Calu3 (cell line): Measurements from ENCODE around the gene PARD6B. TPM values are rescaled to one million over a fixed set of nuclear protein-coding genes. Genes with fewer than 3 reads are reported as not detected.
"Not testable (repeated sequence)": the region's sequence is repeated elsewhere in the genome, so short reads cannot be mapped to it uniquely, and the experiment has no call there.

ENCODE experiments used
- BruUV-seq: library from RNA; stranded (reverse); fragments of 400-500 nt; replicated peaks from 2 replicates; lab custom pipeline; 2021; lab: Mats Ljungman, UMichigan
- CTCF ChIA-PET: fragments of 300-600 bp; sonication (Branson Sonifier 250); formaldehyde crosslinking; loops from one replicate; lab custom pipeline; 2022; ENCODE audit warnings: antibody characterized with exemption; lab: Charles Lee
- DNase-seq: peaks from one replicate; pipeline ENCODE4 v3.0.0; 2022
- H3K27ac Mint-ChIP-seq: one replicate; pipeline ENCODE4 v1.8.0; 2022; ENCODE audit warnings: mixed read lengths; ENCODE audit not compliant: unreplicated experiment
- H3K27me3 Mint-ChIP-seq: one replicate; pipeline ENCODE4 v1.8.0; 2022; ENCODE audit warnings: mixed read lengths; ENCODE audit not compliant: unreplicated experiment
- H3K36me3 Mint-ChIP-seq: one replicate; pipeline ENCODE4 v1.8.0; 2022; ENCODE audit warnings: mild to moderate bottlenecking, moderate library complexity, mixed read lengths; ENCODE audit not compliant: insufficient read depth, unreplicated experiment
- H3K4me1 Mint-ChIP-seq: one replicate; pipeline ENCODE4 v1.8.0; 2022; ENCODE audit warnings: mild to moderate bottlenecking, low read depth, mixed read lengths; ENCODE audit not compliant: unreplicated experiment
- H3K4me3 Mint-ChIP-seq: one replicate; pipeline ENCODE4 v1.8.0; 2022; ENCODE audit warnings: mild to moderate bottlenecking, low read depth, moderate library complexity, mixed read lengths; ENCODE audit not compliant: unreplicated experiment
- H3K9me3 Mint-ChIP-seq: one replicate; pipeline ENCODE4 v1.8.0; 2022; ENCODE audit warnings: low read depth, mixed read lengths; ENCODE audit not compliant: unreplicated experiment
- CTCF ChIP-seq: fragments of 200-600 bp; IDR thresholded peaks from one replicate; pipeline ENCODE4 v1.8.0; 2022; ENCODE audit warnings: antibody characterized with exemption; ENCODE audit not compliant: unreplicated experiment
- intact Hi-C: fragments of 100-400 bp; cut with micrococcal nuclease; formaldehyde crosslinking; loops from one replicate; pipeline ENCODE4 v1.10.0; 2022; ENCODE audit not compliant: unreplicated experiment
- total RNA-seq: library from RNA; stranded (reverse); gene quantifications from 2 replicates; pipeline ENCODE4 v1.2.3, GENCODE V29; 2022

The PARD6B gene
- total RNA-seq, 1 experiment from 2014 or later = 114 TPM

DNA sequence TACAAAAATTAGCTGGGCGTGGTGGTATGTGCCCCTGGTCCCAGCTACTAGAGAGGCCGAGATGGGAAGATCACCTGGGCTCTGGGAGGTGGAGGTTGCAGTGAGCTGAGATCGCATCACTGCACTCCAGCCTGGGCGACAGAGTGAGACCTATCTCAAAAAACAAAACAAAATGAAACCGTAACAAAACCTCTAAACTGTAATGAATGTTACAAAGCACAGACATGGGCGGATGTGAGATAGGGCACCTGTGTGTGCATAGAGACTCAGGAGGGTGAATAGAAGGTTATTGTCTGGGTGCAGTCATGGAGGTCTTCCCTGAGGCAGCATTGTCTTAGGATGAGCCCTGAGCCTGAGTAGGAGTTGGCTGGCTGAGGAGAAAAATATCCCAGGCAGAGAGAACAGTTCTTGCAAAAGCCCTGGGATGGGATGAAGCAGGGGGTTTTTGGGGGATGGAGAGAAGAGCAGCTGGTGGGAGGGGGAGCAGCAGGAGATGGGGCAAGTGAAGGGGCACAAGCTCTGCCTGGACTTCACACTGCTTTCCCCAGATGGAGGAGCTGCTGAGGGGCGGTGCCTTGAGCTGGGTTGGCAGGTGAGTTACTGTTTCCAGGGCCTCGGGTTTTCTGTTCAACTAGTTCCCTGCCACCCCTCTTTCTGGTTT, 68.6 kb downstream of the PARD6B start:
- intact Hi-C loops = no loop called here
- H3K4me3 Mint-ChIP-seq = no peak overlapping the region
- DNase-seq = no peak
- H3K36me3 Mint-ChIP-seq = peaks cover 8% of the 10 kb centered on the region
- CTCF ChIA-PET = interaction anchor here (0.7 kb wide), 1 partner anchor 330 kb away, joined by 4 read pairs; no protein-coding TSS in a partner anchor
- no peaks in the 10 kb centered on the region for H3K9me3 Mint-ChIP-seq
- H3K27ac Mint-ChIP-seq = no peak overlapping the region
- H3K4me1 Mint-ChIP-seq = no peaks in the 10 kb centered on the region
- BruUV-seq = no TSS peak
- no peaks in the 10 kb centered on the region for H3K27me3 Mint-ChIP-seq
- no peak for TF ChIP-seq CTCF

DNA sequence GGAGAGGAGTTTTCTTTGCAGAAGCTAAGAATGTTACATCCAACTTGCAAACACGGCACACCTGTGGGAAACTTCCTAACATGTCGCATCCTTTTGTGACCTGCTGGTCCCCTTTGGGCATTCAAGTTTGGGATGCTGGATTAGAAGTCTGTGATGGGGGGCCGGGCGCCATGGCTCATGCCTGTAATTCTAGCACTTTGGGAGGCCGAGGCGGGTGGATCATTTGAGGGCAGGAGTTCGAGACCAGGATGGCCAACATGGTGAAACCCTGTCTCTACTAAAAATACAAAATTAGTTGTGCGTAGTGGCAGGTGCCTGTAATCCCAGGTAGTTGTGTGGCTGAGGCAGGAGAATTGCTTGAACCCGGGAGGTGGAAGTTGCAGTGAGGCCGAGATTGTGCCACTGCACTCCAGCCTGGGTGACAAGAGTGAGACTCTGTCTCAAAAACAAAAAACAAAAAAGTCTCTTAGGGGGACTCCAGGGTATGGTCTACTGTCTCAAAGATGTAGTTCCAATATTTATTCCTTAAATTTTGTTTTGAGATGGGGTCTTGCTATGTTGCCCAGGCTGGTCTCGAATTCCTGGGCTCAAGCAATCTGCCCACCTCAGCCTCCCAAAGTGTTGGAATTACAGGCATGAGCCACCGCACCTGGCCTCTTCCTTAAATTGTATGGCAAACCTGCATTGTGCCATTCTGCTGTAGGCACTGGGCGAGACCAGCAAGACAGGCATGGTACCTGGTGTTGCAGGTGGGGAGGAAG, 69.8 kb downstream of the PARD6B start:
- H3K4me3 Mint-ChIP-seq = not testable (repeated sequence)

DNA sequence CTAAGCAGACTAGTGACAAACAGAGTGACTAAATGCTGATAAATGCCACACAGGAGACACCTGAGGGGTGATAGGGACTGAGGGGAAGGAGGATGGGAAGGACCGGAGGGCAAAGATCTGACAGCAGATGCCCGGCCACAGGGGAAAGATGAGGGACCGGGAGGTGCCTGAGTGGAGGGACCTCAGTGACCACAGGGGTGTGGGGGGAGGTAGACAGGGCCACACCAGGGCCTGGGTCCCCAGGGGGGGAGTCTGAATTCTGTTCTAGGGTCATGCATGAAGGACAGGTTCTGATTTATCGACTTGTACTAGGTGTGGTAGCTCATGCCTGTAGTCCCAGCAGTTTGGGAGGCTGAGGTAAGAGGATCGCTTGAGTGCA, 70.4 kb downstream of the PARD6B start:
- Mint-ChIP-seq H3K4me3 (no peak overlapping the region), H3K4me1 (no peaks in the 10 kb centered on the region), H3K9me3 (no peaks in the 10 kb centered on the region), H3K36me3 (no peaks in the 10 kb centered on the region), H3K27me3 (no peaks in the 10 kb centered on the region), H3K27ac (peak overlapping the region; percentile 43)
- no TSS peak for BruUV-seq
- intact Hi-C loops = no loop called here
- CTCF ChIA-PET = no interaction called here
- no peak for DNase-seq
- no peak for TF ChIP-seq CTCF

More for the DNA sequence above, 69.8 kb downstream of the PARD6B start:
- DNase-seq, H3K4me1 Mint-ChIP-seq, H3K36me3 Mint-ChIP-seq, intact Hi-C loops, H3K27me3 Mint-ChIP-seq, H3K9me3 Mint-ChIP-seq, BruUV-seq: not testable (repeated sequence)
- CTCF ChIA-PET = interaction anchor here (0.7 kb wide), 1 partner anchor 332 kb away, joined by 4 read pairs; no protein-coding TSS in a partner anchor
- H3K27ac Mint-ChIP-seq = peak overlapping the region; percentile 43

GRCh38 chr20:50802289-50802688, 70.9 kb downstream of the PARD6B start:
- no peak overlapping the region for H3K27ac Mint-ChIP-seq
- no peaks in the 10 kb centered on the region for H3K9me3 Mint-ChIP-seq
- TF ChIP-seq CTCF = no peak
- H3K4me1 Mint-ChIP-seq = no peaks in the 10 kb centered on the region
- no TSS peak for BruUV-seq
- CTCF ChIA-PET = no interaction called here
- H3K36me3 Mint-ChIP-seq = no peaks in the 10 kb centered on the region
- intact Hi-C loops = no loop called here
- H3K27me3 Mint-ChIP-seq = no peaks in the 10 kb centered on the region
- DNase-seq = no peak
- no peak overlapping the region for H3K4me3 Mint-ChIP-seq
